Loucy (cell line): Measurements from ENCODE around the gene RUSF1.

ENCODE experiments used
- H2AFZ ChIP-seq: fragments of 200-600 bp; sonication (generic); 2 replicates; pipeline ENCODE4 v1.6.0; 2016; ENCODE audit warnings: antibody characterized with exemption, mild to moderate bottlenecking, low read length, moderate library complexity
- H3F3A ChIP-seq: fragments of 200-600 bp; 2 replicates; pipeline ENCODE4 v1.6.0; 2016; ENCODE audit warnings: antibody characterized with exemption, low read depth, mild to moderate bottlenecking
- H3K27me3 ChIP-seq: fragments of 200-600 bp; sonication (generic); 2 replicates; pipeline ENCODE4 v1.6.1; 2014; ENCODE audit warnings: low read length, mild to moderate bottlenecking; ENCODE audit not compliant: insufficient read depth, poor library complexity, severe bottlenecking
- H3K36me3 ChIP-seq: fragments of 200-600 bp; sonication (generic); 2 replicates; pipeline ENCODE4 v1.6.1; 2016; ENCODE audit warnings: low read length; ENCODE audit not compliant: insufficient read depth
- H3K4me1 ChIP-seq: fragments of 200-600 bp; sonication (generic); 2 replicates; pipeline ENCODE4 v1.5.1; 2014; ENCODE audit warnings: low read length, mild to moderate bottlenecking; ENCODE audit not compliant: insufficient read depth, poor library complexity, severe bottlenecking
- H3K4me2 ChIP-seq: fragments of 200-600 bp; sonication (generic); 2 replicates; pipeline ENCODE4 v1.6.0; 2014; ENCODE audit warnings: antibody characterized with exemption, low read length, low read depth, mild to moderate bottlenecking; ENCODE audit not compliant: poor library complexity, severe bottlenecking
- H3K4me3 ChIP-seq: fragments of 200-600 bp; sonication (generic); 2 replicates; pipeline ENCODE4 v1.5.1; 2014; ENCODE audit warnings: low read length, mild to moderate bottlenecking, mixed read lengths; ENCODE audit not compliant: poor library complexity, severe bottlenecking
- H3K79me2 ChIP-seq: fragments of 200-600 bp; sonication (generic); 2 replicates; pipeline ENCODE4 v1.6.1; 2014; ENCODE audit warnings: low read length; ENCODE audit not compliant: insufficient read depth
- H3K9ac ChIP-seq: fragments of 200-600 bp; sonication (generic); 2 replicates; pipeline ENCODE4 v1.6.0; 2014; ENCODE audit warnings: mild to moderate bottlenecking, low read depth, low read length, moderate library complexity; ENCODE audit not compliant: poor library complexity, severe bottlenecking
- H3K9me2 ChIP-seq: fragments of 200-600 bp; sonication (generic); replicated peaks from 2 replicates; pipeline ENCODE4 v1.6.1; 2016; ENCODE audit warnings: low read depth, low read length, mixed read lengths
- H3K9me3 ChIP-seq: fragments of 200-600 bp; sonication (generic); 2 replicates; pipeline ENCODE4 v1.6.1; 2014; ENCODE audit warnings: mild to moderate bottlenecking, antibody characterized with exemption, low read length, low read depth; ENCODE audit not compliant: insufficient read depth
- H4K20me1 ChIP-seq: fragments of 200-600 bp; sonication (generic); 2 replicates; pipeline ENCODE4 v1.6.0; 2014; ENCODE audit warnings: antibody characterized with exemption, low read length, mild to moderate bottlenecking; ENCODE audit not compliant: insufficient read depth, poor library complexity, severe bottlenecking
- CTCF ChIP-seq: fragments of 200-600 bp; sonication (generic); conservative IDR thresholded peaks from 2 replicates; pipeline ENCODE4 v1.5.1; 2014; ENCODE audit warnings: mild to moderate bottlenecking, antibody characterized with exemption, low read length
- EZH2phosphoT487 ChIP-seq: fragments of 200-600 bp; IDR thresholded peaks from 2 replicates; pipeline ENCODE4 v1.6.1; 2018; ENCODE audit warnings: antibody characterized with exemption, mild to moderate bottlenecking, moderate library complexity, borderline replicate concordance

Gene RUSF1

GRCh38 chr16:31532896-31533295 lies 24.7 kb upstream of the RUSF1 start:
- Histone ChIP-seq H3K79me2 (no peaks in the 10 kb centered on the region), H4K20me1 (no peaks in the 10 kb centered on the region), H3F3A (peaks cover 8% of the 10 kb centered on the region), H3K4me1 (peaks cover 44% of the 10 kb centered on the region), H3K9me3 (no peaks in the 10 kb centered on the region), H3K9ac (no peak overlapping the region), H3K4me3 (no peak overlapping the region), H3K27me3 (no peaks in the 10 kb centered on the region), H3K9me2 (no peaks in the 10 kb centered on the region), H2AFZ (no peak overlapping the region), H3K4me2 (no peak overlapping the region), H3K36me3 (no peaks in the 10 kb centered on the region)
- TF ChIP-seq EZH2phosphoT487 (no peak), CTCF (no peak)

GRCh38 chr16:31532120-31532519 lies 23.9 kb upstream of the RUSF1 start:
- H3K36me3 ChIP-seq = no peaks in the 10 kb centered on the region
- H3K9me2 ChIP-seq = no peaks in the 10 kb centered on the region
- no peaks in the 10 kb centered on the region for H4K20me1 ChIP-seq
- H3K27me3 ChIP-seq = no peaks in the 10 kb centered on the region
- H3K9ac ChIP-seq = no peak overlapping the region
- TF ChIP-seq EZH2phosphoT487 = no peak
- no peak for TF ChIP-seq CTCF
- H2AFZ ChIP-seq = no peak overlapping the region
- H3K4me2 ChIP-seq = no peak overlapping the region
- H3F3A ChIP-seq = peaks cover 8% of the 10 kb centered on the region
- H3K79me2 ChIP-seq = no peaks in the 10 kb centered on the region
- H3K9me3 ChIP-seq = no peaks in the 10 kb centered on the region
- H3K4me1 ChIP-seq = peaks cover 45% of the 10 kb centered on the region
- H3K4me3 ChIP-seq = no peak overlapping the region

DNA sequence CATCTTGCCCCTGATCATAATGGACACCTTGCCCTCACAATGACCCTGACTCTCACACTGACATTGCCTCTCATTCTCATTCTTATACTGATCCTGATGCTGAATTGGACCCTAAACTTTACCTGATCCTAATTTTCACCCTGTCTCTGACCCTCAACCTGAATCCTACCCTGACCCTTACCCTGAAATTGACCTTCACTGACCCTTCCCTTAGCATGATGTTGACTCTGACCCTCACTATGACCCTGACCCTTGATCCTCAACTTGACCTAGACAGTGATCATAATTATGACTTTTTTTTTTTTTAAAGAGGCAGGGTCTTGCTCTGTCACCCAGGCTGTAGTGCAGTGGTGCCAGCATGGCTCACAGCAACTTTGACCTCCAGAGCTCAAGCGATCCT lies 22.9 kb upstream of the RUSF1 start:
- Histone ChIP-seq H3K36me3 (no peaks in the 10 kb centered on the region), H3K9ac (no peak overlapping the region), H3K27me3 (no peaks in the 10 kb centered on the region), H3K9me2 (no peaks in the 10 kb centered on the region), H3K4me3 (no peak overlapping the region), H3K79me2 (no peaks in the 10 kb centered on the region), H3K9me3 (no peaks in the 10 kb centered on the region), H4K20me1 (no peaks in the 10 kb centered on the region), H3F3A (peaks cover 3% of the 10 kb centered on the region), H2AFZ (no peak overlapping the region), H3K4me1 (peaks cover 44% of the 10 kb centered on the region), H3K4me2 (no peak overlapping the region)
- TF ChIP-seq EZH2phosphoT487 = no peak
- TF ChIP-seq CTCF = no peak
